Measurements from ENCODE around the gene ENTPD3.

The ENTPD3 gene
- 0 reads per million in 4 donors for total RNA-seq

GRCh38 chr3:40387001-40387894 is at the start of gene ENTPD3:
TSS of gene ENTPD3 (plus strand) at chr3:40387184. CDS start at chr3:40388058, 874 bp downstream.
- DNase-seq, result peak in 4 of 5 donors; percentile 5 to 25 (median 10)

GRCh38 chr3:40339871-40340270 is 47.1 kb upstream of the ENTPD3 start:
- no peak for DNase-seq

GRCh38 chr3:40340541-40341170 is 46.3 kb upstream of the ENTPD3 start:
- DNase-seq, result no peak

- no peak for DNase-seq
These were observed 45.3 kb upstream of the ENTPD3 start for GRCh38 chr3:40341671-40342070.

- no peak for DNase-seq
These were observed 36.5 kb upstream of the ENTPD3 start for GRCh38 chr3:40350529-40350928.

- no peak for DNase-seq
These were observed 31.6 kb upstream of the ENTPD3 start for GRCh38 chr3:40355410-40355809.

GRCh38 chr3:40358454-40358853 is 28.5 kb upstream of the ENTPD3 start:
- DNase-seq, result no peak

GRCh38 chr3:40363674-40364073 is 23.3 kb upstream of the ENTPD3 start:
- DNase-seq, result no peak

GRCh38 chr3:40366203-40367162 is 20.5 kb upstream of the ENTPD3 start:
- DNase-seq, result no peak

GRCh38 chr3:40369716-40370115 is 17.3 kb upstream of the ENTPD3 start:
- DNase-seq, result no peak

GRCh38 chr3:40377822-40378221 is 9.2 kb upstream of the ENTPD3 start:
- DNase-seq, result no peak

GRCh38 chr3:40379674-40380306 is 7.2 kb upstream of the ENTPD3 start:
- peak in 1 of 5 donors; percentile 21 for DNase-seq

- DNase-seq, result no peak
These were observed 4.9 kb upstream of the ENTPD3 start for GRCh38 chr3:40381904-40382616.

GRCh38 chr3:40382617-40382979 is 4.4 kb upstream of the ENTPD3 start:
- DNase-seq, result no peak

GRCh38 chr3:40386213-40386612 is 771 bp upstream of the ENTPD3 start:
- DNase-seq, result no peak

- DNase-seq, result no peak
These were observed 891 bp downstream of the ENTPD3 start for GRCh38 chr3:40387895-40388254.

- no peak for DNase-seq
These were observed 9.4 kb downstream of the ENTPD3 start for GRCh38 chr3:40396406-40396805.

- DNase-seq, result no peak
These were observed 10.1 kb downstream of the ENTPD3 start for GRCh38 chr3:40397129-40397528.

GRCh38 chr3:40397912-40398311 is 10.9 kb downstream of the ENTPD3 start:
- no peak for DNase-seq

GRCh38 chr3:40398346-40398745 is 11.4 kb downstream of the ENTPD3 start:
- DNase-seq, result no peak

- no peak for DNase-seq
These were observed 17.7 kb downstream of the ENTPD3 start for GRCh38 chr3:40404591-40405198.
